ENCODE data around the gene TEAD1. TPM values are rescaled to one million over a fixed set of nuclear protein-coding genes. Genes with fewer than 3 reads are reported as not detected.
A peak's percentile ranks its signal among the peaks of the same experiment; 100 is the strongest.

The TEAD1 gene
- total RNA-seq, 1 donor from 2014 or later = 55.3 TPM

DNA sequence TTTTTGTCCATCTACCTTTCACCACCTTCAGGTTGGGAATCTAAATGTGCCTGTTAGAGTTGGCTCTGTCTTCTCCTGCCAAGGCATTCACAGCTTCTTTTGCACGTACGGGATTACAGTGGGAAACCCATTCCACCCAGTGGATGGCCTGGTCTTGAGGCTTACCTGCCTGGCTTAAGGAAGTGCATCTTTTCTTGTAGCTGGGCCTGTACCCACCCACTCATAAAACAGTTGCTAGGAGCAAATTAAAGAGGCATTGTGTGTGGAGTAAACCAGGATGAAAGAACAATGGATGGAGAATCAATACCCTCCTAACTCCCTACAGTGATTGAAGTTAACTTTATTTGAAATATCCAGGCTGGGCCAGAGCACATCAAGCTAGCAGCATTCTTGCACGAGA is 71.6 kb downstream of the TEAD1 start:
- H3K9ac ChIP-seq (ENCODE audit: low read depth in 1 of 3, low read length in 3 of 3) = peak overlapping the region; percentile 68 to 79 (median 78)
- no peaks in the 10 kb centered on the region for H3K36me3 ChIP-seq (ENCODE audit: control insufficient read depth in 3 of 3, insufficient read depth in 3 of 3, low read length in 3 of 3)
- peak overlapping the region; percentile 57 to 68 (median 61) for H3K4me3 ChIP-seq (ENCODE audit: low read length in 3 of 3)
- peaks cover 40 to 69% (median 46%) of the 10 kb centered on the region in 3 donors for H3K4me1 ChIP-seq (ENCODE audit: control insufficient read depth in 3 of 3, insufficient read depth in 3 of 3, low read length in 3 of 3)
- peak overlapping the region; percentile 87 for H3K27ac ChIP-seq (ENCODE audit: low read depth, low read length)
- H3K9me3 ChIP-seq (ENCODE audit: control insufficient read depth in 3 of 3, low read length in 3 of 3) = no peaks in the 10 kb centered on the region
- H3K27me3 ChIP-seq (ENCODE audit: control insufficient read depth in 3 of 3, insufficient read depth in 3 of 3, low read length in 3 of 3) = no peaks in the 10 kb centered on the region

DNA sequence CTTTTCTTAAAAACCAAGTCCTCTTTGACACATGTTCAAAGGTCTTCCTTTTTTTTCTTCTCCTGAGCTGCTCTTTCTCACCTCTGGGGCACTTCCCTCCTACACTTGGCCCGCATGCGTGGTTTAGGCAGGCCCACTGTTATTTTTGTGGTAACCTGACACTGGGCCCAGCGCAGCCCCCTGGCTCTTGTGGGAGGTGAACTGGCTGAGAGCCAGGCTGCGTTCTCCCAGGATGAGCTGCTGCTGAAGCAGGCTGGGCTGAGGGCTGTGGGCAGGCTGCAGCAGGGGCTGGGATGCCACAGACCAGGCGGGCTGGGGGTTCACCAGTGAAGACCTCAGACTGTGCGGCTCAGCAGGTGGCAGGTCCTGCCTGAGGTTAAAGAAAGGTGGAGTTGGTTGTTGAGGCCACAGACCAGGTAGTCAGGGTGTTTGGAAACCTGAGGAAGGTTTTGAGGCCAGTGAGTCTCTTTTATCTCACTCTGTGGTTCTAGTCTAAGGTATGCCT is 72.4 kb downstream of the TEAD1 start:
- H3K9ac ChIP-seq (ENCODE audit: low read depth in 1 of 3, low read length in 3 of 3) = peak overlapping the region; percentile 27 to 79 (median 68)
- H3K36me3 ChIP-seq (ENCODE audit: control insufficient read depth in 3 of 3, insufficient read depth in 3 of 3, low read length in 3 of 3) = no peaks in the 10 kb centered on the region
- H3K9me3 ChIP-seq (ENCODE audit: control insufficient read depth in 3 of 3, low read length in 3 of 3) = no peaks in the 10 kb centered on the region
- H3K27me3 ChIP-seq (ENCODE audit: control insufficient read depth in 3 of 3, insufficient read depth in 3 of 3, low read length in 3 of 3) = no peaks in the 10 kb centered on the region
- peaks cover 37 to 73% (median 46%) of the 10 kb centered on the region in 3 donors for H3K4me1 ChIP-seq (ENCODE audit: control insufficient read depth in 3 of 3, insufficient read depth in 3 of 3, low read length in 3 of 3)
- H3K4me3 ChIP-seq (ENCODE audit: low read length in 3 of 3) = peak overlapping the region in 2 of 3 donors; percentile 49 to 67
- H3K27ac ChIP-seq (ENCODE audit: low read depth, low read length) = peak overlapping the region; percentile 87

DNA sequence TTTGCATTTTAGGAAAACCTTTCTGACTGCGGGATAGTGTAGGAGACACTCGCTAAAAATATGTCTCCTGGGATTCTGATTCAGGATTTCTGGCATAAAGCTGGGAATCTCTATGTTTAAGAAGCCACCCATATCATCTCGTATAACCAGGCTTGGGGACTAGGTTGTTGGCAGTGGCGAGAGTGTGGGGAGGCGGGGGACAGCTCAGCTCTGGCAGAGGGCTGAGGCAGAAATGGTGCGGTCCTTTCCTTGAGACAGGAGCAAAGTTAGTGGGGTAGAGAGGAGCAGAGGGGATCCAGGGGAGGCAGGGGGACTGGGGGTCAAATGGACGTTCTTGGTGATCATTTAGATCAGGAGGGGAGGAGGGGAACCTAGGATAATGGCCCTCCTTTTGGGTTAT is 74.3 kb downstream of the TEAD1 start:
- Histone ChIP-seq H3K27me3 (ENCODE audit: control insufficient read depth in 3 of 3, insufficient read depth in 3 of 3, low read length in 3 of 3) (no peaks in the 10 kb centered on the region), H3K4me1 (ENCODE audit: control insufficient read depth in 3 of 3, insufficient read depth in 3 of 3, low read length in 3 of 3) (peaks cover 27 to 68% (median 35%) of the 10 kb centered on the region in 3 donors), H3K4me3 (ENCODE audit: low read length in 3 of 3) (no peak overlapping the region), H3K27ac (ENCODE audit: low read depth, low read length) (no peak overlapping the region), H3K9ac (ENCODE audit: low read depth in 1 of 3, low read length in 3 of 3) (peak overlapping the region in 1 of 3 donors; percentile 7), H3K36me3 (ENCODE audit: control insufficient read depth in 3 of 3, insufficient read depth in 3 of 3, low read length in 3 of 3) (no peaks in the 10 kb centered on the region), H3K9me3 (ENCODE audit: control insufficient read depth in 3 of 3, low read length in 3 of 3) (no peaks in the 10 kb centered on the region)

DNA sequence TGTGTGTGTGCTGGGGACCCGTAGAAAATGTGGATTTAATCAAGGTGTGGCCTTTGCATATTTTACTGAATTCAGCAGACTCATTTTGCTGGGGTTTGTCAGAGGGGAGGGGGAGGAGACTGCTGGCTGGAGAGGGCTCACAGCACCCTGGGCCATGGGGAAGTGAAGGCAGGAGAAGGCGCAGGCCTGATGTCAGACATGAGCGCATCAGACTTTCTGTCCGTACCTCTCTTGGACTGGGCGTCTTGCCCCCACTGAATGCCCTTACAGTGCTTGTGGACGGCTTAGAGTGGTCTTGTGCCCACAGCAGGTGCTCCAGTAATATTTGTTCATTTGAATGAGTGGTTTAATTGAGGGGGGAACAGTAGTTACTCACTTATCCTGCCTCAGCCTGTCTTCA is 75.2 kb downstream of the TEAD1 start:
- Histone ChIP-seq H3K27me3 (ENCODE audit: control insufficient read depth in 3 of 3, insufficient read depth in 3 of 3, low read length in 3 of 3) (no peaks in the 10 kb centered on the region), H3K4me1 (ENCODE audit: control insufficient read depth in 3 of 3, insufficient read depth in 3 of 3, low read length in 3 of 3) (peaks cover 30 to 70% (median 36%) of the 10 kb centered on the region in 3 donors)

DNA sequence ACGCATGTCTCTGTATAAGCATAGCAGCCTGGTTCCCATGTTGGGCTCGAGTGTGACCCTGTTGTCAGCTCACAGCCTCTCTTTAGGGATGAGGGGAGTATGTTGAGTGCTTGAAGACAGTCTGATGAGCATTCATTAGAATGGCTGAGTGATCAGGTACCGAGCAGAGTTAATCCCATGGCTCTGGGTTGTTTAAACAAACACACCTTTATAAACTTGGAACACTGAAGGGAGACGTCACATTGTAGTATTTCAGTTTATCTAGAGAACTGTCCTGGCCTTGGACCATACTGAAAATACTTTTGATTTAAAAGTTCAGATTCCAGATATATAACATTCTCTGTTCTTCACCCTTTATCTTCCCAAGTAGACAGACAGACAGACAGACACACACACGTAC is 76.0 kb downstream of the TEAD1 start:
- H3K27me3 ChIP-seq (ENCODE audit: control insufficient read depth in 3 of 3, insufficient read depth in 3 of 3, low read length in 3 of 3) = no peaks in the 10 kb centered on the region
- H3K4me3 ChIP-seq (ENCODE audit: low read length in 3 of 3) = no peak overlapping the region
- H3K36me3 ChIP-seq (ENCODE audit: control insufficient read depth in 3 of 3, insufficient read depth in 3 of 3, low read length in 3 of 3) = no peaks in the 10 kb centered on the region
- peaks cover 33 to 76% (median 42%) of the 10 kb centered on the region in 3 donors for H3K4me1 ChIP-seq (ENCODE audit: control insufficient read depth in 3 of 3, insufficient read depth in 3 of 3, low read length in 3 of 3)
- H3K9me3 ChIP-seq (ENCODE audit: control insufficient read depth in 3 of 3, low read length in 3 of 3) = no peaks in the 10 kb centered on the region
- no peak overlapping the region for H3K9ac ChIP-seq (ENCODE audit: low read depth in 1 of 3, low read length in 3 of 3)
- H3K27ac ChIP-seq (ENCODE audit: low read depth, low read length) = no peak overlapping the region

More for the DNA sequence above, 75.2 kb downstream of the TEAD1 start:
- Histone ChIP-seq H3K27ac (ENCODE audit: low read depth, low read length) (no peak overlapping the region), H3K4me3 (ENCODE audit: low read length in 3 of 3) (no peak overlapping the region), H3K36me3 (ENCODE audit: control insufficient read depth in 3 of 3, insufficient read depth in 3 of 3, low read length in 3 of 3) (no peaks in the 10 kb centered on the region), H3K9me3 (ENCODE audit: control insufficient read depth in 3 of 3, low read length in 3 of 3) (no peaks in the 10 kb centered on the region), H3K9ac (ENCODE audit: low read depth in 1 of 3, low read length in 3 of 3) (peak overlapping the region in 1 of 3 donors; percentile 8)

DNA sequence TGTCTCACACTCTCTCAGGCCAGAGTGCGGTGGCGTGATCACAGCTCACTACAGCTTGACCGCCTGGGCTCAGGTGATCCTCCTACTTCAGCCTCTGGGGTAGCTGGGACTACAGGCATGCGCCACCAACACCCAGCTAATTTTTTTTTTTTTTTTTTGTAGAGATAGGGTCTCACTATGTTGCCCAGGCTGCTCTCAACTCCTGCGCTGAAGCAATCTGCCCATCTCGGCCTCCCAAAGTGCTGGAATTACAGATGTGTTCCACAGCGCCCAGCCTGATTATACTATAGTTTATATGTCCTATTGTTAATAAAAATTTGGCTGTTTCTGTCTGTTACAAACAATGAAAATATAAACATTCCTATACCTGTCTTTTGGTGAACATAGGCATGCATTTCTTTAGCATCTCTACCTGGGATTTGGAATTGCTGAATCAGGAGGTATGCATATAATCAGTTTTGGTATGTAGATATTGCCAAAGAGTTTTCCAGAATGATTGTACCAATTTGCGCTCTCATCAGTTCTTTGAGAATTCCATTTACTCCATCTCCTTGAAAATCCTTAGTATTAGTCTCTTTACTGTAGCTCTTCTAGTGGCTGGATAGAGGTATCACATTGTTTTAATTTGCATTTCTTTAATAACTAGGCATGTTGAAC is 78.8 kb downstream of the TEAD1 start:
- Histone ChIP-seq H3K27me3 (ENCODE audit: control insufficient read depth in 3 of 3, insufficient read depth in 3 of 3, low read length in 3 of 3) (no peaks in the 10 kb centered on the region), H3K4me3 (ENCODE audit: low read length in 3 of 3) (no peak overlapping the region), H3K27ac (ENCODE audit: low read depth, low read length) (no peak overlapping the region), H3K9me3 (ENCODE audit: control insufficient read depth in 3 of 3, low read length in 3 of 3) (no peaks in the 10 kb centered on the region), H3K4me1 (ENCODE audit: control insufficient read depth in 3 of 3, insufficient read depth in 3 of 3, low read length in 3 of 3) (peaks cover 39 to 80% (median 51%) of the 10 kb centered on the region in 3 donors), H3K36me3 (ENCODE audit: control insufficient read depth in 3 of 3, insufficient read depth in 3 of 3, low read length in 3 of 3) (no peaks in the 10 kb centered on the region), H3K9ac (ENCODE audit: low read depth in 1 of 3, low read length in 3 of 3) (no peak overlapping the region)

DNA sequence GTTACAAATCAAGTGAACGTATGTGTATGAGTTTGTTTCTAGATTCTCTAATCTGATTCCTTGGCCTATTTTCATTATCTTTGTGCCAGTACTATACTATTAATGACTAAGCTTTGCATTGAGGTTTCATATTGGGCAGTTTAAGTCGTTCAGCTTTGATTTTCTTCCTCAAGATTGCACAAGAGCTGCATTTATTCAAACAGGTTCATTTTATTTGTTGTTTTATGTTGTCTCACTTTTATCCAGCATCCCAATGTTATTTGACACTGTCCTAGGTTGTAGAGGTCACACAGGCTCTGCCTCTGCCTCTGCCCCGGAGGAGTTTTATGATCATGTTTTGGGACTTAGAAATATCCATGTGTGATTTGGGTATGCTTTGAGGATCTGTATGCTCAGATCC is 79.8 kb downstream of the TEAD1 start:
- H3K27me3 ChIP-seq (ENCODE audit: control insufficient read depth in 3 of 3, insufficient read depth in 3 of 3, low read length in 3 of 3) = no peaks in the 10 kb centered on the region
- H3K27ac ChIP-seq (ENCODE audit: low read depth, low read length) = no peak overlapping the region
- H3K9me3 ChIP-seq (ENCODE audit: control insufficient read depth in 3 of 3, low read length in 3 of 3) = no peaks in the 10 kb centered on the region
- peaks cover 34 to 71% (median 43%) of the 10 kb centered on the region in 3 donors for H3K4me1 ChIP-seq (ENCODE audit: control insufficient read depth in 3 of 3, insufficient read depth in 3 of 3, low read length in 3 of 3)
- H3K9ac ChIP-seq (ENCODE audit: low read depth in 1 of 3, low read length in 3 of 3) = peak overlapping the region in 1 of 3 donors; percentile 54
- H3K36me3 ChIP-seq (ENCODE audit: control insufficient read depth in 3 of 3, insufficient read depth in 3 of 3, low read length in 3 of 3) = no peaks in the 10 kb centered on the region
- no peak overlapping the region for H3K4me3 ChIP-seq (ENCODE audit: low read length in 3 of 3)

DNA sequence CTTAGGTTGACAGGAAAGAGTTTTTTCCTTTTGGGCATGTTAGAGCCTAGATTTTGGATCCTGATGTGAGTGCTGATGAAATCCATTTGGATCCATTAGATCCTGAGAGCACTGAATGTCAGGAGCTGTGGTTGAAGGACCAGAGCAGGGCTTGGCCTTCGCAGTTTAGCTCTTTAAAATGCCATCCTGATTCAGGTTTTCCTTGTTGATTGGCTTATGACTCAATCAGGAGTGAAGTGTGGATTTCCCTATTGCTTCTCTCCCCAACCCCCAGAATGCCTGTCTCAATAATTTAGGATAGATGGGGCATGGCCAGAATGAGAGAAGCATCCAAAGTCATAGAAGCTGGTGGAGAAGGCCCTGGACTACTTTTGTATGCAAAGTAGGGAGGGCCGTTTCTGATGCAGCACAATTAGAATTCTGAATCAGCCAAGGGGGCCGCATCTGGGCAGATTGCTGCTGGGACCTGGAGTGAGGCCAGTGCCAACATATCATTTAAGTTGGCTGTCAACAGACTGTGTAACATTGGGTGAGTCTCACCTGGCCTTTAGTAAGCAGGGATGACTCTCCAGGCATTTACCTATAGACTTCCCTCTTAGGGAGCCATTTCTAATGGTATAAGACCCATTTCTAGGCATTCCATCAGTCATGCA is 80.5 kb downstream of the TEAD1 start:
- no peaks in the 10 kb centered on the region for H3K36me3 ChIP-seq (ENCODE audit: control insufficient read depth in 3 of 3, insufficient read depth in 3 of 3, low read length in 3 of 3)
- no peaks in the 10 kb centered on the region for H3K27me3 ChIP-seq (ENCODE audit: control insufficient read depth in 3 of 3, insufficient read depth in 3 of 3, low read length in 3 of 3)
- no peak overlapping the region for H3K9ac ChIP-seq (ENCODE audit: low read depth in 1 of 3, low read length in 3 of 3)
- H3K9me3 ChIP-seq (ENCODE audit: control insufficient read depth in 3 of 3, low read length in 3 of 3) = no peaks in the 10 kb centered on the region
- H3K27ac ChIP-seq (ENCODE audit: low read depth, low read length) = no peak overlapping the region
- peaks cover 34 to 65% (median 38%) of the 10 kb centered on the region in 3 donors for H3K4me1 ChIP-seq (ENCODE audit: control insufficient read depth in 3 of 3, insufficient read depth in 3 of 3, low read length in 3 of 3)
- H3K4me3 ChIP-seq (ENCODE audit: low read length in 3 of 3) = no peak overlapping the region

DNA sequence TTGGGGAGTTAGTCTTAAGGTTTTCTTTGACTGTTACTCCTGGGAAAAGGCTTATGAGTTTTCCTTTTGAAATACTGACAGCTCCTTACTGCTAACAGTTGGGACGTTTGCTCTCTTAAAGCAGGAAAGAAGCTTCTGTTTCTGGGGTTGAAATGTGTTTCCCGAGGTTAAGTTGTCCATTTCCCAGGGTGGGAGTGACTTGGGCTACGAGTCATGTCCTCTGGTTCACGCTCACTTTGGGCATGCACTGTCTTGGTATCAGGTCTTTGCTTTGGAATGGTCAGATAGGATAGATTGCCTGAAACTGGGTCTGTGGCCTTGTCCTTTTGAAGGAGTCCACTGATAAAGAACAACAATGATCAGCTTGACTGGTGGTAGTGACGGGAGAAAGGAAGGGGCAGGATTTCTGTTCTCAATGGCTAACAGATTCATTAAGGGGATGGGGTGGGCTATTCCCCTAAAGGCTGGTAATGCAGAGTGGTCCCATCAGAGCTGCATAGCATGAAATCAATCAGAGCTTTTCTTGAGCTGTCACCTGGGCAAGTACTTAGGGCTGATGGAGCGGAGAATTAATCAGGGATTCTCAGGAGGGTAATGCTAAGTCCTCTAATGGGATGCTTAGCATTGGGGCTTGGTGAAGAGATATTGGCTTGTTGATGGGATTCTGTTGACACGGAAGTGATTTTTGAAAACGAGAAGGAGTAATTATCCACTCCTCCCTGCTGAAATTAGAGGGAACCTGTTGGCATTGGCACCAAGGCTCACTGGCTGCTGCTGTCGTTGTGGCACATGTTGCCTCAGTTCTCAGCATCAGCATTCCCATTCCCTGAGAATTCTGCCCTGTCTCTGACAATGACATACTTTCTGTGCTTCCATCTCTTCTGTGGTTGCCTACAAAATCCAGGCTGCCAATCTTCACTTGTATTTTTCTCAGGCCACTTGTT is 81.6 kb downstream of the TEAD1 start:
- no peaks in the 10 kb centered on the region for H3K27me3 ChIP-seq (ENCODE audit: control insufficient read depth in 3 of 3, insufficient read depth in 3 of 3, low read length in 3 of 3)
- H3K4me3 ChIP-seq (ENCODE audit: low read length in 3 of 3) = no peak overlapping the region
- no peak overlapping the region for H3K9ac ChIP-seq (ENCODE audit: low read depth in 1 of 3, low read length in 3 of 3)
- H3K4me1 ChIP-seq (ENCODE audit: control insufficient read depth in 3 of 3, insufficient read depth in 3 of 3, low read length in 3 of 3) = peaks cover 39 to 64% (median 43%) of the 10 kb centered on the region in 3 donors
- H3K36me3 ChIP-seq (ENCODE audit: control insufficient read depth in 3 of 3, insufficient read depth in 3 of 3, low read length in 3 of 3) = no peaks in the 10 kb centered on the region
- H3K9me3 ChIP-seq (ENCODE audit: control insufficient read depth in 3 of 3, low read length in 3 of 3) = no peaks in the 10 kb centered on the region
- H3K27ac ChIP-seq (ENCODE audit: low read depth, low read length) = peak overlapping the region; percentile 2
